Occipital lobe (tissue), 2 donors: Measurements from ENCODE around the gene GTPBP6. TPM values are rescaled to one million over a fixed set of nuclear protein-coding genes. Genes with fewer than 3 reads are reported as not detected.
A peak's percentile ranks its signal among the peaks of the same experiment; 100 is the strongest.
"Not testable (repeated sequence)": the region's sequence is repeated elsewhere in the genome, so short reads cannot be mapped to it uniquely, and the experiment has no call there.

ENCODE experiments used
- DNase-seq: peaks from one replicate; lab custom pipeline; 2025; lab: John Stamatoyannopoulos, UW
- total RNA-seq: library from RNA; depleted of rRNA; stranded (reverse); fragments of >200 nt; gene quantifications from one replicate; pipeline ENCODE4 v1.2.3, GENCODE V29; 2014

The GTPBP6 gene
- total RNA-seq, 1 donor from 2014 or later = 15.0 TPM

DNA sequence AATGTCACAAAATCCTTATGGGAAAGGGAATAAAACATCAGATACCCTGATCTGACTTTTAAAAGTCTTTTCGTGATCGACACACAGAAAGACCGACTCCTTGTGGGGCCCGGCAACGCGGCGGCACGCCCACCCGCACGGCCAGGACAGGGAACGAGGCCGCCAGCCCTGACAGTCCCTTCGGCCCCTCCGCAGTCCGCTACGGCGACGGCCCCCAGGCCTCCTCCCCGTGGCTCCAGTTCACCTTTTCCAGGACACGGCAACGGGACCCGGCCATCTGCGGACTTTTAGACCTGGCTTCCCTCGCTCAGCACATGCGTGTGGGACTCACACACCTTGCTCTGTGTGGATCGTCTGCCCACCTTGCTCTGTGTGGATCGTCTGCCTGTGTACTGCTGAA lies 33.6 kb upstream of the GTPBP6 start:
- DNase-seq = no peak

DNA sequence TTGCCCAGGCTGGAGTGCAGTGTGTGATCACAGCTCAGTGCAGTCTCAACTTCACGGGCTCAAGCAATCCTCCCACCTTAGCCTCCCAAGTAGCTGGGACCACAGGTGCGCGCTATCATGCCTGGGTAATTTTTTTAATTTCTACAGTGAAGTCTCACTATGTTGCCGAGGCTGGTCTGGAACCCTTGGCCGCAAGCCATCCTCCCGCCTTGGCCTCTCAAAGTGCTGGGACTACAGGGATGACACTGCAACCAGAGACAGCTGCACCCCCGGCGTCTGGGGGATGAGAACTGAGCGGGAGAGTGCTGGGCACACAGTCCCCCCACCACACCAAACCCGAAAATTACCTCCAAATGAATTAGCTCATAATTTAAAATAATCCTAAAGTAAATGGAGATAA lies 33.1 kb upstream of the GTPBP6 start:
- DNase-seq = no peak

DNA sequence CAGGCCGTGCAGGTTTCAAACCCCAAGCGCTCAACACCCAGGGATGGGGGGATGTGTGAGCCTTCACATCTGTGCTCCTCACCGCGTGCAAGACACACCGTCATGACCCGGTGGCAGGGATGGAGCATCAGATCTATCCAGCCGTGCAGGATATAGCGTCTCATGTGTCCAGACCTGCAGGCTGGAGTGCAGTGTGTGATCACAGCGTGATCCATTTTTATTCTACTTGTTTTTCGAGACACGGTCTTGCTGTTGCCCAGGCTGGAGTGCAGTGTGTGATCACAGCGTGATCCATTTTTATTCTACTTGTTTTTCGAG lies 32.7 kb upstream of the GTPBP6 start:
- DNase-seq = not testable (repeated sequence)

DNA sequence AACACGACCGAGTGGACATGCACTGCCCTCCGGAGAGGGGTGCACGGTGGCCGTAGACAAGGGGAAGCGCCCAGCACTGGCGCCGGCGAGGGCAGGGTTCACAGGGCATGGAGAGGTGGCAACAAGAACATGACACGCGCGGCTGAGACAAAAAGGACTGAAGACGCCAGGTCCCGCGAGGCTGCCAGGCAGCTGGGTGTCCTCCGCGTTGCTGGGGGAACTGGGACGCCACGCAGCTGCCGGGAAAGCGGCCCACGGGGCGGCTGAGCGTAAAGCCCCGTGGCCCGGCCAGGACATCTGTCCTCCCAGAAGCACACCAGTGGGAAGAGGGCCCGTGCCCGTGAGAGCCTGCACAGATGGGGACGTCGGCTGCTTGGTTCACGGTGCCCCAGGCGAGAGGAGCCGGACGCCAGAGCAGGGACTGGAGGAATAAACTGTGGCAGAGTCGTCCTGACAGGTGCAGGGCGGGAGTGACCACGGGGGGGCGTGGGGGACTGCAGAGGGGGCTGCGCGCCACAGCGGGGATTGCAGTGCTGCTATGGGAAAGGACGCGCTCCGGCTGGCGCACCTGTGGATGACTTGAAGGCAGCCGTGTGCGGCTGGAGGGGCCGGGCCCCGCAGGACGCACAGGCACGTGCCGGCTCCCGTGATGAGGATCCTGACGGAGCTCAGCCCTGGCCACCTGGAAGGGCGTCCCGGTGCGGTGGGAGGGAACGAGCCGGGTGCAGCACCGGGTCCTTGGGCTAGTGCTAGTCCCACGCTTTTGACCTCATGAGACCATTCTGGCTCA lies 32.1 kb upstream of the GTPBP6 start:
- no peak for DNase-seq

DNA sequence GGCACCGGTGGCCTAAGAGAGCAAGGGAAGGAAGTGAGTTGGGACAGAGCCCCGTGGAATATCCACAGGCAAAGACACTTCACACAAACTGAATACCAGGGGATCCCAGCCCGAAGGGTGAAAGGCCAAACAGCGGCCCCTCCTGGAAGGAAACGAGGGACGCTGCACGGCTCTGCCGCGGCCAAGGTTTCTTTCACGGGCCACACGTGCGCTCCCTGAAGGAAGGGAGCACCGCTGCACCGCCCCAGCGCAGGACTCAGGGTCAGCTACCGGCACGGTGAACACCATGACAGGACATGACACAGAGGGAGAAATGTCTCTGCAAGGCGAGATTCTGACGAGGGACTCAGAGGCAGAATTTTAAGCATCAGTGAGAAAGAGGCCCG lies 31.5 kb upstream of the GTPBP6 start:
- no peak for DNase-seq

DNA sequence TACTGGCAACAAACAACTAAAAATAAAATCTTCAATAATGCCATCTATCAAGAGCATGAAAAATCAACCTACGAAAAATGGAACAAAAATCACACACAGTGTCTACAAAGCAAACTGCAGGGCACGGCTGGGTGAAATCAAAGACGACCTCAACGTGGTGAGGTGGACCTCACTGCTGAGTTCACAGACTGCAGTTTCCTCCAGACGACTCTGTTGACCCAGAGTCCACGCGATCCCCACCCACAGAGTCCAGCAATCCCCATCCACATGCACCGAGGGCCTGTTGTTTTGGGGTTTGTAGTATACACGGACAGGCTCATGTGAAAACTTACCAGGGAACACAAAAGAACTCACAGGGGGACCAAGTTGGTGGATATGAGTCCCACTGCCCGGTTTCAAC lies 31.1 kb upstream of the GTPBP6 start:
- DNase-seq = no peak

DNA sequence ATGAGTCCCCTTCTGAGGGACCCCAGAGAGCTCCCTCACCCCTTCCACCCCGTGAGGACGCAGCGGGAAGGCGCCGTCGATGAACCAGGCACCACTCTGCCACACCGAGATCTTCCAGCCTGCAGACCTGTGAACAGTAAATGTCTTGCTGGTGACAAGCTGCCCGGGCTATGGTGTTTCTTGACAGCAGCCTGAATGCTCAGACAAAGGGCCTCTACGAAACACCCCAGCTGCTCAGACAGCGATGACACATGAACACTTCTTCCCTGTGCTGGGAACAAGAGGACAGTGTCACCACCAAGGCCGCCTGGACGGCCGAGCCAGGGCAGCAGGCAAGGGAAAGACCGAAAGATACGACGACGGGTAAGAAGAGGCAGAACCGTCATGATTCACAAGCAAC lies 30.6 kb upstream of the GTPBP6 start:
- DNase-seq = peak; percentile 3

DNA sequence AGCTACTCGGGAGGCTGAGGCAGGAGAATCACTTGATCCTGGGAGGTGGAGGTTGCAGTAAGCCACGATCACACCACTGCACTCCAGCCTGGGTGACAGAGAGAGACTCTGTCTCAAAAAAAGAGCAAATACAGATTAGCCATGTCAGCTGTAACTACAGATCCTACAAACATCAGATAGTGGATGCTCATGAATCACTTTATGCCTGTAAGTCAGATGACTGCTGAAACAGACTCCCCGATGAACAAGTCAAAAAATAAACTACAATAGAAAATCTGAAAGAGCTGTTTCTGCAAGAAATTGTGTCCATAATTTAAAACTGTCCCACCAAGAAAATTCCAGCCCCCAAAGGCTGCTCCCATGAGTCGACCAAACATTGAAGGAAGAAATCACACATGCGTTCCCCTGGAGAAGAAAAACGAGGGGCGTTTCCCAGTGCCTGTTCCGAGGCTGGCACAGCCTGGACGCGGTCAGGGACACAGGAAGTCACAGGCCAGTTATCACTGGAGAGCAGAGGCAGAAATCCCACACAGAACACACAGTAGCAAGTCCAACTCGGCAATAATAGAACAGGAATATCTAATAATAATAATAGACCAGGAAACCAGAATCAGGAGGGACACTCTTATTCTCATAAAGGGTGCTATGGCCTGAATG lies 30.0 kb upstream of the GTPBP6 start:
- DNase-seq = no peak

DNA sequence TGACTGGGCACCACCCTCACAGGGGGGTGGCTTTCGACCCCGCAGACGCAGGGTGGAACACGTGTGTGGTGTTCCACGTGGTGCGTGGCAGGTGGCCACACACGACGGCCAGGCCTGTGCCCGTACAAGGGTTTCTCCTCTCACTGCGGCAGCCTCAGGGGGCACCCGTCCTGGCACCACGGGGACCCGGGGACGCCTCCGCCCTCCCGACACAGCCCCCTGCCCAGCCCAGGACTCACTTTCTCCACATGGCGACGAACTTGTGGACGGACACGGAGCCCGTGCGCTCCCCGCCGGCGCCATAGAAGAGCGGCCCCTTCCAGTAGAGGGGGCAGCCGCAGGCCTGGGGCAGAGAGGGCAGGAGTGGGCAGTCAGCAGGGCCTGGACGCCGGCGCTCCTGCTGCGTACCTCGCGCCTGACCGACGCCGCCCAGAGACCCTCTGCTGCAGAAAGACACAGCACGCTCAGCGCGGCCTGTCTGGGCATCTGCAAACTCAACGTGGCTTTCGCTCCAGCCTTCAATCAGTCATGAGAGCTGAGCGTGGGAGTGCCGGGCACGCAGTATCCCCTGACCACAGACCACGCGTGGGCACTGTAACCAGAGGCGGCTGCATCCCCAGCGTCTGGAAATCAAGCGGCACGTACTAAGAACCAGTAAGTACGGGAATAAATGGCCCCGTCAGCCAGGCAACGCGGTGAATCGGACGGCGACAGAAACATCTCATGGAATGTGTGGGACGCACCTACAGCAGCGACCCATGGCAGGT lies 28.9 kb upstream of the GTPBP6 start:
- no peak for DNase-seq

DNA sequence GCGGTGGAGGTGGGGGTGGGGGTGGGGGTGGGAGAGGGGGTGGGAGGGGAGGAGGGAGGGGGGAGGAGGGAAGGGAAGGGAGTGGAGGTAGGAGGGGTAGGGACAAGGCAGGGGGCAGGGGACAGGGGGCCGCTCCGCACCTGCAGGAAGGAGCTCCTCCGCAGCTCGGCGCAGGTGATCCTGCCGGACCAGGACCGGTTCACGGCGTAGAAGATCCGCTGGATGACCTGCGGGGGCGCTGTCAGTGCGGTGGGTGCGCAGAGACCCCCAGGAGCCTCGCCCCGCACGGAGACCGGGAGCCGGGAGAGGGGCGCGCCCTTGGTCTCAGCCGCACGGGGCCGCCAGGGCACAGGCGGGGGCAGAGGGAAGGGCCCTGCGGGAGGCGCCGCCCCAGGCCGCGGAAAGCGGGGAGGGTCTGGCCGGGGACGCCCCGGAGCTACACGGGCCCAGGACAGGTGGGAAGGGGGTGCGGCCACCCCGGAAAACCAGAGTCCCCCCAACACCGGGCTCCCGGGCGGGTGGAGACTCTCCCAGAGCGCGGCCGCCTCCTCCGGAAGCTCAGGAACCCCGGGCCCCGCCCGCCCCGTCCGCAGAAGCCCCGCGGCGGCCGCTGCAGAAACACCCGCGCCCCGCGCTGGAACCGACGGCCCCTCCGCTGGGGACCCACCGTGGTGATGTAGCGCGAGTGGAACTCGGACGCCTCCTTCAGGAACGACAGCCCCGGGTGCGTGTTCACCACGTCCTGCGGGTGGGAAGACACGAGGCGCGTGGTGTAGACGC lies 27.6 kb upstream of the GTPBP6 start:
- DNase-seq = no peak

DNA sequence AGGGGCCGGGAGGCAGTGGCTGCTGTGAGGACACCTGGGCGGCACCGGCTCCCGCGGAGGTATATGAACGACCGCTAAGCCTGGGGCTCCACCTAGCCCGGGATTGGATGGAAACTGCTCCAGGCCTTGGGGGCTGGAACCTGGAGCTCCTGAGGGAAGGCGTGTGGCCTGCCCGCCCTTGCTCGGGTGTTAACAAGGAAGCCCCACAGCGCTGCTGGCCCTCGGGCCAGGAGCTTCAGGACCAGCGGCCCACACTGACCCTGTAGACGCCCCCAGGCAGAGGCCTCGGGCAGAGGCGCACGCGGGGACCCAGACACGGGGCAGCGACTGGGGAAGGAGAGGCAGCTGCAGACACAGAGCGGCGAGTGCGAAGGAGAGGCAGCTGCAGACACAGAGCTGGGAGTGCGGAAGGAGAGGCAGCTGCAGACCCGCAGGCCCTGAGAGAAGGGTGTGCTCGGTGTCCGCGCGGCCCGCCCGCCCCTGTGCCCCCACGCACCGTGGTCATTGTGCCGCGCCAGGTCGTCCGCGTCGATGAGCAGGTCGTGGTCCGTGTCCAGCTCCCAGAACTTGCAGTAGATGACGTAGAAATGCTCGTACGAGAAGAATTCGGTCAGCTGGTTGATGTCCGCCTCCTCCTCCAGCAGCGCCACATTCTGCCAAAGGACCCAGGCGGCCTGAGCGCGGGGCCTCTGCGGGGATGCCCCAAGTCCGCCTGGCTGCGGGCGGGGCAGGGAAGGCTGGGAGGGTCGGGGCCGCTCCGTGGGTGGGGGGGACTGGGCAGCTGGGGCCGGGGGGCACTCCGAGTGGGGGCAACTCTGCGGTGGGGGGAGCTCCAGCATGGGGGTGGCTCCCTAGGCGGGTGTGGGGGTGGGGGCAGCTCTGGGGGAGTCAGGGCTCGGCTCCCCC lies 26.7 kb upstream of the GTPBP6 start:
- no peak for DNase-seq

DNA sequence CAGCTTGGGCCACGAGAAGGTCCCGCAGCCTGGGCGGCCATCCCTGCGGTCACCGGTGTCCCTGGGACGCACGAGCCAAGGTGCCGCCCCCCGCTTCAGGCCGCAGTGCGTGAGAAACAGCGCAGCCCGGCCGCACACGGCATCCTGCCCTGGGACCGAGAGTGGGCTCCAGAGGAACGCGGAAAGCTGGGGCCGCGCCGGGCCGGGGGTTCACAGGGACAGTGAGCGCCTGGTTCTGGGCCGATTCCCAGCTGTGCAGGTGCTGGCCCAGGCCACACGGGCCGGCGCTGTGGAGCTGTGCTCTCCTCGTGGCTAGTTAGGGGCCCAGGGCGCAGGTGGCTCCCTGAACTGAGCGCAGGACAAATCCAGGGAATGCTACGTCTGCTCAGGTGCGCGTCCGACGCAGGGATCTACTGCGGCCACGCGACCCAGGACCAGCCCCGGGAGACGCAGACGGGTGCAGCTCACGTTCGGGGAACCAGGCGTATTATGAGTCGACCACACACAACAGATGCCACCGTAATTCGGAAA lies 25.8 kb upstream of the GTPBP6 start:
- no peak for DNase-seq

DNA sequence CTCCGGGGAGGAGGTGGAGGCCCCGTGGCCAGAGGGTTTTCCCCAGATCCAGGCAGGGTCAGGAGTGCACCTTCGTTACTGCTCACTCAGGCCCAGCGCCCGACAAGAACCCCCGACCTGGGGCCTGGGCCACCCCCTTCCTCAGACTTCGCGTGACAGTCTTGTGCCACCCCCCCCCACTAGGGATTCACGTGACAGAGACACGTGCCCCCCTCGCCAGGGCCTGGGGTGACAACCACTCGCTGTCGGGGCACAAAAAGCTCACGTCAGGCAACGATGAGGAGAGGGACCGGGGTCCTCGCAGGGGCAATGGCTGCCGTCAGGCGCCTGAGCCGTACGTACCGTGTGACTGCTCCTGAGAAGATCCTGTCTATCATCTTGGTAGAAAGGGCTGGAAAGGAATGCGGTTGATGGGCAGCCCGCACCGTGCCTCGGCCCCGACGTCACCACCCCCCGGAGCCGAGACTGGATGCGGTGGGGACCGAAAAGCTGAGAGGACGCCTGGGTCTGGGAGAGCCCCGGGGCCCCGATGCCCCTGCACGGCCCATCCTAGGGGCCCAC lies 23.0 kb upstream of the GTPBP6 start:
- no peak for DNase-seq

DNA sequence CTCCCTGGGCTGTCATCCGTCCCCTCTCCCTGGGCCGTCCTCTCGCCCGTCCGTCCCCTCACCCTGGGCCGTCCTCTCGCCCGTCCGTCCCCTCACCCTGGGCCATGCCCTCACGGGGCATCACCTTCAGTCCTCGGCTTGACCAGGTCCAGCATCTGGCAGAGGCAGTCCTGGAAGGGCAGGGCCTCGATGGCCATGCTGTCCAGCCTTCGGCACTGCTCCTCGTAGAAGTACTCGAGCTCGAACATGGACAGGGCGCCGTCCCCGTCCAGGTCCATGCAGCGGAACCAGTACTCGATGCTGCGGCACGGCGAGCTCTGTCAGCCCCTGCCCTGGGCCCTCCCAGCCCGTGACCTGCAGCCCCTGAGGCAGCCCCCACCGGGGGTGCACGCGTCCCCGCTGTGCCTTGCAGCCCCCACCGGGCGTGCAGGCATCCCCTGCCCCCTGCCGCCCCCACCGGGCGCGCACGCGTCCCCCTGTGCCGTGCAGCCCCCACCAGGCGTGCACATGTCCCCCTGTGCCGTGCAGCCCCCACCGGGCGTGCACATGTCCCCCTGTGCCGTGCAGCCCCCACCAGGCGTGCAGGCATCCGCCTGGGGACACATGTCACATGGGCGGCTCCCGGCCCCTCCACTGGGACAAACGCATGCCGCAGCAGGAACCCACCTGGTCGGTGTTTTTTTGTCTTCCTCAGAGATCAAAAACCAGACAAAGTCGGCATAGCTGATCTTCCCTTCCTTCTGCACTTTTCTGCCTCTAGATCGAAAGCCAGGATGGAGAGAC lies 22.2 kb upstream of the GTPBP6 start:
- no peak for DNase-seq

DNA sequence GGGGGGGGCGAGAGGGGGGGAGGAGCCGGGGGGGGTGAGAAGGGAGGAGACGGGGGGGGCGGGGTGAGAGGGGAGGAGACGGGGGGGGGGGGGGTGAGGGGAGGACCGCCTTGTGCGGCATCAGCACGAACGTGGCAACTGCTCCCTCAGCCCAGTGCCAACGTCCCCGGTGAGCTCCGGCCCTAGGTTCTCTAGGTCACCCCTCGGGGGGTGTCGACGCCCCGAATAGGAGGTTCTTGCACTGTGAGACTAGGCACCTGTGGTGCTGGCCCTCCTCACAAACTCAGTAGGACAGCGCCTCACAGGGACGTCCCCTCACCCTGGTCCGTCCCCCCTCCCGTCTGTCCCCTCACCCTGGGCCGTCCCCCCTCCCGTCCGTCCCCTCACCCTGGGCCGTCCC lies 21.5 kb upstream of the GTPBP6 start:
- no peak for DNase-seq

DNA sequence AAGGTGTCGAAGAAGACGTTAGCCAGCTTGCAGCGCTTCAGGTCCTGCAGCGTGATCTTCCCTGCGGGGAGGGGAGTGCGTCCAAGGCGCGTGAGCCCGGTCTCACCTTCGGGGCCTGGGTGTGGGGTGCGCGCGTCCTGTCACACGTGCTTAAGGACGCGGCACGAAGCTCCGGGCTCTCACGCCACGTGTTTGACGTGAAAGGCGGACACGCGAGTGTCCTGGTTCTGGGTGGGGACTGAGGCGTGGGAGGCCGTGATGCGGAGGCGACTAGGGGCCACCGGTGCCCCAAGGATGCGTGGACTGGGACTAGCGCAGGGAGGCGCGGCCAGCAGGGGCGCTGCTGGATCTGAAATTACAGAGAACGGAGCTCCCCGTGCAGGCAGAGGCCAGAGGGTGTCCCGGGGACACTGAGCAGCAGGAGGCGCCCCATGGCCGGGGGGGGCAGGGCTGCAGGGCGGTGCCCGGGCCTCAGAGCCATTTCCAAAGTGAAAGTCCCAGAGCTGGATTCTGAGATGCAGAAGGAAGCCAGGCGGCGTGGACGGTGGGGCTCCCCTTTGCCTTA lies 20.3 kb upstream of the GTPBP6 start:
- no peak for DNase-seq

DNA sequence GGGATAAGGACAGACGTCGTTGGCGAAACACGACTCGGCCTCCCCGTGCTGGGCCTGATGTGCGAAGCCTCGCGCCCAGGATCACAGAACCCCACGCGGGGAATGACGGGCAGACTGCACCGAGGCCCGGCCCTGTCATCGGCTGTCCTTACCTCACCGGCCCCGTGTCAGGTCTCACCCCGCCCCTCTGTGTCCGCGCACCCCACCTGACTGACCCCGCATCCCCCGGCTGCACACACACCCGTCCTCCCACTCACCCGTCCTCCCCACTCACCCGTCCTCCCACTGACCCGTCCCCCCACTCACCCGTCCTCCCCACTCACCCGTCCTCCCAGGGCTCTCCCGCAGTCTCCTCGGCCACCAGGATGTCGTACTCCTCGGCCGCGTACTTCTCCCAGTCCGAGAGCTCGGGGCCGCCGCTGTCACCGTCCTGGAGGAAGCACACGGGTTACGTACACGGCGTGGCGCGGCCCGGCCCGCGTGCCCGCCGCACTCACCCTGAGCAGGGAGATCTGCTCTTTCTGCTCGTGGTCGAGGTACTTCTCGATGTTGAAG lies 19.8 kb upstream of the GTPBP6 start:
- DNase-seq = no peak

DNA sequence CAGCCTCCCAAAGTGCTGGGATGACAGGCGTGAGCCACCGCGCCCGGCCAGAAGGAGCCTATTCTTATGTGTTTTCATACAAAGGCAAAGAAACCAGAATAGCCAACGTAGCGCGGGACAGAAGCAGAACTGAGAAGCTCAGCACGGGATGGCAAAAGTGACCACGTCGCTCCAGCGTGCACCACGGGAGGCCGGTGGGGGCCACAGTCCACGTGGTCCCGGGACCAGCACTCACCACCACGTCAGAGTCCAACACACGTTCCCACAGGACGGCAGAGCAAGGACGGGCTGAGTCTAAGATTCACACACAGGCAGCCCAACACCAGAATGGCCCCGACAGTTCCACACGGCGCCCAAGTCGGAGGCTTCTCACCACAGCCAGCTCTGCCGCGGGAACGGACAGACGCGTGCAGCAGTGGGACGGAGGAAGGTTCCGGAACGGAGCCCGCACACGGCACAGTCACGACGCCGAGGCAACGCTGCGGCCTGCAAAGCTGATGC lies 18.8 kb upstream of the GTPBP6 start:
- DNase-seq = no peak

DNA sequence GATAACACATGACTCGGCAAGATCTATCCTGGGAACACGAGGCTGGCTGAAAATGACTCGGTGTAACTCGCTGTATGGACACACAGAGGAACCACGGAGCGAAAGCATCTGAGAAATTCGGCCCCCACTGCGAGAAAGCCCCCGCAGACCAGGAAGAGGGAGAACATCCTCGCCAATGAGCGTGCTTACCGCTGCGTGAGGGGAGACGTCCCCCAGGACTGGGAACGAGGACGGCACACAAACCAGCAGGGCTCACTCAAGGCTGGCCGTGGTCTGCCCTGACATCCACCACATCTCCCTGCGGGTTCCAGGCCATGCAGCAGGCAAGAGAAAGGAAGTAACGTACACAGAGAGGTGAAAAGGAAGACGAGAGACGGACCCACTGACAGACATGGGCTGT lies 17.6 kb upstream of the GTPBP6 start:
- DNase-seq = no peak
